Astrocyte (in vitro differentiated cells and primary cell): ENCODE results near the gene UNC45B.

Experiments
- EZH2 ChIP-seq: IDR thresholded peaks from 2 replicates; pipeline ENCODE4 v1.6.1; 2012; ENCODE audit warnings: mild to moderate bottlenecking, low read length, inconsistent platforms; ENCODE audit not compliant: insufficient read depth
- TF ChIP-seq, protein P1 (sequence below): IDR thresholded peaks from 2 replicates; pipeline ENCODE4 v1.5.1; 2011; ENCODE audit warnings: low read depth, mild to moderate bottlenecking, inconsistent platforms, low read length, moderate library complexity; ENCODE audit not compliant: insufficient read depth

DNA sequence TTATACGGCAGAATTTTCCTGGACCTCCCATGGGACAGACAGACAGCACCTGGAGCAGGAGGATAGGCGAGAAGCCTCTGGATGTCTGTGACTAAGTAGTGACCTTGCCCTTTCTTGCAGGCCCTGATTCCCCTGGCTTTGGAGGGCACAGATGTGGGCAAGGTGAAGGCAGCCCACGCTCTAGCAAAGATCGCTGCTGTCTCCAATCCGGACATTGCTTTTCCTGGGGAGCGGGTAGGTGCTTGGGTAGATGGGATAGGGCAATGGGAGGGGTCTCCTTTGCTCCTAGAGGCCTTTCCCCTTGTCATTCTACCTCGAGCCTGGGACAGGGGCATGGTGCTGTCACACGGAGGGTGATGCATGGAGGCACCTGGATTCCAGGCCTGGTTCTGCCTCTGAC is 29.3 kb downstream of the UNC45B start:
- TF ChIP-seq, protein P1, sequence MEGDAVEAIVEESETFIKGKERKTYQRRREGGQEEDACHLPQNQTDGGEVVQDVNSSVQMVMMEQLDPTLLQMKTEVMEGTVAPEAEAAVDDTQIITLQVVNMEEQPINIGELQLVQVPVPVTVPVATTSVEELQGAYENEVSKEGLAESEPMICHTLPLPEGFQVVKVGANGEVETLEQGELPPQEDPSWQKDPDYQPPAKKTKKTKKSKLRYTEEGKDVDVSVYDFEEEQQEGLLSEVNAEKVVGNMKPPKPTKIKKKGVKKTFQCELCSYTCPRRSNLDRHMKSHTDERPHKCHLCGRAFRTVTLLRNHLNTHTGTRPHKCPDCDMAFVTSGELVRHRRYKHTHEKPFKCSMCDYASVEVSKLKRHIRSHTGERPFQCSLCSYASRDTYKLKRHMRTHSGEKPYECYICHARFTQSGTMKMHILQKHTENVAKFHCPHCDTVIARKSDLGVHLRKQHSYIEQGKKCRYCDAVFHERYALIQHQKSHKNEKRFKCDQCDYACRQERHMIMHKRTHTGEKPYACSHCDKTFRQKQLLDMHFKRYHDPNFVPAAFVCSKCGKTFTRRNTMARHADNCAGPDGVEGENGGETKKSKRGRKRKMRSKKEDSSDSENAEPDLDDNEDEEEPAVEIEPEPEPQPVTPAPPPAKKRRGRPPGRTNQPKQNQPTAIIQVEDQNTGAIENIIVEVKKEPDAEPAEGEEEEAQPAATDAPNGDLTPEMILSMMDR, result no peak
- TF ChIP-seq EZH2, result no peak
